Mesenchymal stem cell (in vitro differentiated cells and primary cell): Measurements from ENCODE around the gene RAC3.

Experiments used
- DNase-seq: peaks from one replicate; pipeline ENCODE4 v3.0.0-alpha.2; 2013
- H2AFZ ChIP-seq: one replicate; pipeline ENCODE4 v1.6.1; 2013; ENCODE audit warnings: low read depth, mild to moderate bottlenecking, control low read depth, inconsistent platforms, low read length, moderate library complexity
- H2AK5ac ChIP-seq: 2 replicates; pipeline ENCODE4 v1.6.1; 2013; ENCODE audit warnings: low read length, moderate library complexity, mild to moderate bottlenecking, inconsistent platforms; ENCODE audit not compliant: severe bottlenecking
- H2BK120ac ChIP-seq: one replicate; pipeline ENCODE4 v1.6.1; 2013; ENCODE audit warnings: low read depth, mild to moderate bottlenecking, inconsistent platforms, low read length, moderate library complexity
- H2BK12ac ChIP-seq, 2 experiments: one replicate each; pipeline ENCODE4 v1.6.1; 2013; ENCODE audit warnings: inconsistent platforms in 2 of 2, low read length in 2 of 2, mild to moderate bottlenecking in 2 of 2, moderate library complexity in 2 of 2, control low read depth in 1 of 2
- H2BK15ac ChIP-seq: one replicate; pipeline ENCODE4 v1.6.1; 2013; ENCODE audit warnings: mild to moderate bottlenecking, low read depth, inconsistent platforms; ENCODE audit not compliant: poor library complexity, severe bottlenecking
- H2BK5ac ChIP-seq: 2 replicates; pipeline ENCODE4 v1.6.1; 2013; ENCODE audit warnings: low read depth, mild to moderate bottlenecking, low read length, control low read depth, inconsistent platforms; ENCODE audit not compliant: poor library complexity, severe bottlenecking
- H3K14ac ChIP-seq, 2 experiments: one replicate each; pipeline ENCODE4 v1.6.1; 2013; ENCODE audit warnings: inconsistent platforms in 2 of 2, low read length in 2 of 2, control low read depth in 1 of 2, mild to moderate bottlenecking in 1 of 2, moderate library complexity in 1 of 2
- H3K18ac ChIP-seq, 2 experiments: one replicate each; pipeline ENCODE4 v1.6.1; 2013; ENCODE audit warnings: inconsistent platforms in 2 of 2, low read length in 2 of 2, control low read depth in 1 of 2, low read depth in 1 of 2, mild to moderate bottlenecking in 1 of 2
- H3K23ac ChIP-seq, 2 experiments: one replicate each; pipeline ENCODE4 v1.6.1; 2013; ENCODE audit warnings: inconsistent platforms in 2 of 2, low read length in 2 of 2, mild to moderate bottlenecking in 2 of 2, moderate library complexity in 2 of 2, control low read depth in 1 of 2
- H3K27ac ChIP-seq: 2 replicates; pipeline ENCODE4 v1.5.1; 2013; ENCODE audit warnings: mild to moderate bottlenecking, moderate library complexity, low read length, control low read depth, inconsistent platforms; ENCODE audit not compliant: poor library complexity, severe bottlenecking
- H3K27me3 ChIP-seq, 2 experiments: 2 replicates each; pipeline versions ENCODE4 v1.6.1 to v1.7.0; 2013; ENCODE audit warnings: low read length in 2 of 2, mild to moderate bottlenecking in 2 of 2, moderate library complexity in 2 of 2, control low read depth in 1 of 2, inconsistent platforms in 1 of 2; ENCODE audit not compliant: control insufficient read depth in 1 of 2, insufficient read depth in 1 of 2
- H3K36me3 ChIP-seq, 2 experiments: 2 replicates each; pipeline versions ENCODE4 v1.6.1 to v1.7.0; 2013; ENCODE audit warnings: low read length in 2 of 2, control low read depth in 1 of 2, inconsistent platforms in 1 of 2, low read depth in 1 of 2, mild to moderate bottlenecking in 1 of 2; ENCODE audit not compliant: insufficient read depth in 2 of 2, control insufficient read depth in 1 of 2
- H3K4ac ChIP-seq, 2 experiments: one replicate each; pipeline ENCODE4 v1.6.1; 2013; ENCODE audit warnings: inconsistent platforms in 2 of 2, low read length in 2 of 2, mild to moderate bottlenecking in 2 of 2, moderate library complexity in 2 of 2, control low read depth in 1 of 2, low read depth in 1 of 2
- H3K4me1 ChIP-seq: 2 replicates; pipeline ENCODE4 v1.6.1; 2013; ENCODE audit warnings: low read depth, low read length, control low read depth; ENCODE audit not compliant: control insufficient read depth, insufficient read depth
- H3K4me2 ChIP-seq: 2 replicates; pipeline ENCODE4 v1.6.1; 2013; ENCODE audit warnings: low read length, mild to moderate bottlenecking, inconsistent platforms; ENCODE audit not compliant: poor library complexity, severe bottlenecking
- H3K4me3 ChIP-seq, 2 experiments: 2 replicates each; pipeline versions ENCODE4 v1.5.1 to v1.7.0; 2013; ENCODE audit warnings: low read length in 2 of 2, mild to moderate bottlenecking in 2 of 2, control low read depth in 1 of 2, low read depth in 1 of 2; ENCODE audit not compliant: insufficient read depth in 1 of 2
- H3K79me1 ChIP-seq: replicated peaks from 2 replicates; pipeline ENCODE4 v1.6.1; 2013; ENCODE audit warnings: mild to moderate bottlenecking, control low read depth, low read length, inconsistent platforms; ENCODE audit not compliant: poor library complexity, severe bottlenecking
- H3K9ac ChIP-seq: 2 replicates; pipeline ENCODE4 v1.7.0; 2013; ENCODE audit warnings: mild to moderate bottlenecking, low read length, moderate library complexity
- H3K9me3 ChIP-seq: 2 replicates; pipeline ENCODE4 v1.7.0; 2013; ENCODE audit warnings: mild to moderate bottlenecking, low read length; ENCODE audit not compliant: control insufficient read depth
- H4K8ac ChIP-seq: one replicate; pipeline ENCODE4 v1.6.1; 2013; ENCODE audit warnings: inconsistent platforms, mild to moderate bottlenecking, low read length, moderate library complexity
- H4K91ac ChIP-seq: one replicate; pipeline ENCODE4 v1.6.1; 2013; ENCODE audit warnings: mild to moderate bottlenecking, low read length, inconsistent platforms
- WGBS: methylation state at CpG from one replicate; pipeline ENCODE4 v1.1.7; 2013; ENCODE audit warnings: mixed read lengths; 5-methylcytosine and 5-hydroxymethylcytosine counted together

Gene RAC3

GRCh38 chr17:81996757-81997441, 34.6 kb upstream of the RAC3 start:
- H3K4ac ChIP-seq: no peak overlapping the region
- H4K91ac ChIP-seq: no peak overlapping the region
- H3K4me1 ChIP-seq: peaks cover 41% of the 10 kb centered on the region
- no peaks in the 10 kb centered on the region for H3K9me3 ChIP-seq
- H3K27me3 ChIP-seq: no peaks in the 10 kb centered on the region
- peaks cover 40% of the 10 kb centered on the region for H3K79me1 ChIP-seq
- no peak overlapping the region for H3K27ac ChIP-seq
- no peak overlapping the region for H3K18ac ChIP-seq
- no peak overlapping the region for H2BK12ac ChIP-seq
- H2BK15ac ChIP-seq: no peak overlapping the region
- no peak overlapping the region for H3K9ac ChIP-seq
- H3K23ac ChIP-seq: no peak overlapping the region
- no peak overlapping the region for H2BK120ac ChIP-seq
- H4K8ac ChIP-seq: no peak overlapping the region
- H3K14ac ChIP-seq: no peak overlapping the region
- H3K4me3 ChIP-seq: no peak overlapping the region
- DNase-seq: no peak
- no peak overlapping the region for H3K4me2 ChIP-seq
- no peak overlapping the region for H2AK5ac ChIP-seq
- no peak overlapping the region for H2AFZ ChIP-seq
- no peak overlapping the region for H2BK5ac ChIP-seq
- H3K36me3 ChIP-seq: peaks cover 16 to 67% of the 10 kb centered on the region in 2 experiments
- 97% methylated on average over 25 of the region's 30 CpGs for WGBS

- no peak overlapping the region for H3K14ac ChIP-seq
- H3K4ac ChIP-seq: no peak overlapping the region
- H3K4me1 ChIP-seq: peaks cover 40% of the 10 kb centered on the region
- H3K36me3 ChIP-seq: peaks cover 16 to 61% of the 10 kb centered on the region in 2 experiments
- no peaks in the 10 kb centered on the region for H3K9me3 ChIP-seq
- no peak overlapping the region for H2BK5ac ChIP-seq
- H4K91ac ChIP-seq: no peak overlapping the region
- H3K27me3 ChIP-seq: no peaks in the 10 kb centered on the region
- H3K18ac ChIP-seq: no peak overlapping the region
- H2BK15ac ChIP-seq: no peak overlapping the region
- H3K79me1 ChIP-seq: peaks cover 34% of the 10 kb centered on the region
- H2BK12ac ChIP-seq: no peak overlapping the region
- no peak overlapping the region for H3K9ac ChIP-seq
- no peak overlapping the region for H3K23ac ChIP-seq
- H2AK5ac ChIP-seq: no peak overlapping the region
- H2AFZ ChIP-seq: no peak overlapping the region
- 93% methylated on average over 4 of the region's 7 CpGs for WGBS
- H3K27ac ChIP-seq: no peak overlapping the region
- no peak overlapping the region for H4K8ac ChIP-seq
- H2BK120ac ChIP-seq: no peak overlapping the region
- H3K4me3 ChIP-seq: no peak overlapping the region
- DNase-seq: no peak
- H3K4me2 ChIP-seq: no peak overlapping the region
Observed at GRCh38 chr17:81998212-81998611, 33.3 kb upstream of the RAC3 start.

GRCh38 chr17:81998691-81999438, 32.6 kb upstream of the RAC3 start:
- no peak overlapping the region for H3K27ac ChIP-seq
- H3K4ac ChIP-seq: no peak overlapping the region
- H3K4me1 ChIP-seq: peaks cover 42% of the 10 kb centered on the region
- peaks cover 29% of the 10 kb centered on the region for H3K79me1 ChIP-seq
- H4K91ac ChIP-seq: no peak overlapping the region
- no peaks in the 10 kb centered on the region for H3K9me3 ChIP-seq
- no peak overlapping the region for H3K23ac ChIP-seq
- H3K4me2 ChIP-seq: no peak overlapping the region
- no peak overlapping the region for H2BK15ac ChIP-seq
- H3K18ac ChIP-seq: no peak overlapping the region
- H3K27me3 ChIP-seq: no peaks in the 10 kb centered on the region
- H2BK5ac ChIP-seq: no peak overlapping the region
- no peak for DNase-seq
- H2AK5ac ChIP-seq: no peak overlapping the region
- no peak overlapping the region for H2AFZ ChIP-seq
- no peak overlapping the region for H2BK120ac ChIP-seq
- WGBS: 97% methylated on average over 14 of the region's 14 CpGs
- H3K36me3 ChIP-seq: peaks cover 12 to 55% of the 10 kb centered on the region in 2 experiments
- no peak overlapping the region for H4K8ac ChIP-seq
- H3K14ac ChIP-seq: no peak overlapping the region
- no peak overlapping the region for H3K4me3 ChIP-seq
- H3K9ac ChIP-seq: no peak overlapping the region
- H2BK12ac ChIP-seq: no peak overlapping the region

GRCh38 chr17:81999587-81999975, 31.9 kb upstream of the RAC3 start:
- H3K4me3 ChIP-seq: no peak overlapping the region
- H3K23ac ChIP-seq: no peak overlapping the region
- no peak overlapping the region for H2BK5ac ChIP-seq
- no peak overlapping the region for H2BK15ac ChIP-seq
- H3K4me2 ChIP-seq: no peak overlapping the region
- WGBS: 98% methylated on average over 12 of the region's 12 CpGs
- H2AFZ ChIP-seq: no peak overlapping the region
- H3K9me3 ChIP-seq: no peaks in the 10 kb centered on the region
- no peaks in the 10 kb centered on the region for H3K27me3 ChIP-seq
- H2BK12ac ChIP-seq: no peak overlapping the region
- no peak overlapping the region for H3K9ac ChIP-seq
- no peak overlapping the region for H2BK120ac ChIP-seq
- no peak overlapping the region for H4K8ac ChIP-seq
- H3K4ac ChIP-seq: no peak overlapping the region
- no peak overlapping the region for H3K27ac ChIP-seq
- no peak for DNase-seq
- no peak overlapping the region for H3K18ac ChIP-seq
- H2AK5ac ChIP-seq: no peak overlapping the region
- peaks cover 22% of the 10 kb centered on the region for H3K79me1 ChIP-seq
- peaks cover 8 to 47% of the 10 kb centered on the region in 2 experiments for H3K36me3 ChIP-seq
- peaks cover 45% of the 10 kb centered on the region for H3K4me1 ChIP-seq
- no peak overlapping the region for H3K14ac ChIP-seq
- no peak overlapping the region for H4K91ac ChIP-seq
